PC-9 (cell line): ENCODE measurements around the gene VGF.

ENCODE experiments used
- CTCF ChIP-seq: fragments of 200-600 bp; sonication (generic); conservative IDR thresholded peaks from 2 replicates; pipeline ENCODE4 v1.6.1; 2017; ENCODE audit warnings: mixed run types, antibody characterized with exemption, mild to moderate bottlenecking, moderate library complexity
- EZH2 ChIP-seq: fragments of 200-600 bp; sonication (generic); IDR thresholded peaks from 2 replicates; pipeline ENCODE4 v1.8.0; 2017; ENCODE audit warnings: antibody characterized with exemption, low read depth

GRCh38 chr7:101164071-101164840 lies 1.1 kb downstream of the VGF start:
- TF ChIP-seq CTCF (no peak), EZH2 (no peak)
